Loucy (cell line): Measurements from ENCODE around the gene CPZ.
"Not testable (repeated sequence)": the region's sequence is repeated elsewhere in the genome, so short reads cannot be mapped to it uniquely, and the experiment has no call there.

ENCODE experiments used
- EZH2phosphoT487 ChIP-seq: fragments of 200-600 bp; IDR thresholded peaks from 2 replicates; pipeline ENCODE4 v1.6.1; 2018; ENCODE audit warnings: antibody characterized with exemption, mild to moderate bottlenecking, moderate library complexity, borderline replicate concordance
- TF ChIP-seq, protein P1 (sequence below): fragments of 200-600 bp; sonication (generic); conservative IDR thresholded peaks from 2 replicates; pipeline ENCODE4 v1.5.1; 2014; ENCODE audit warnings: mild to moderate bottlenecking, antibody characterized with exemption, low read length

DNA sequence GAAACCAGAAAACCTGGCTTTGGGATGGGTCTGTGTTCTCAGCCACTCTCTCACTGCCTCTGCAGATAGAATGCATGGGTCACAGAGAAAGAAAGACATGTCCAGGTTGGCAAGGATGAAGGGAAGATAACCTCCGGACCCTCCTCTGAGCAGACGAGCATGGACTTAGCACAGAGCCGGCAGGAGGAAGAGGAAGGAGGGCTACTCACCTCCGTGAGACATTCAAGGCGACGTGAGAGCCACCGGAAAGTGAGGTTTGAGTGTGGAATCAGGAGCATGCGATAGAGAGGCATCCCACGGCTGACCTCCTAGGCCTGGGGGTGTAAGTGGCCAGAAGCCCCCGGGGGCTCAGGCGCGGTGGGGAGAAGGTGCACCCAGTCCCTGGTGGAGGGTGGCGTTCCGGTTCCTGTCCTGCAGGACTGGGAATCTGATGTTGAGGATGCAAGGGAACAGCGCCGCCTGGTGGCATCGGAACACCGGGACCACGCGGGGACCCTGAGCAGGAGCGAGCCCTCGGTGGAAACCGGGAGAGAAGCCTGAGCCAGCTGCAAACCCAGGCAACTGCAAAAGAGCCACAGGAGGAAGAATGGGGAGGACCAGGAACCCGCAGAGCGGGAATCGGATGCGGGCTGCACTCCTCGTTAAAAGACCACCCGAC lies 43.5 kb downstream of the CPZ start:
- TF ChIP-seq, protein P1, sequence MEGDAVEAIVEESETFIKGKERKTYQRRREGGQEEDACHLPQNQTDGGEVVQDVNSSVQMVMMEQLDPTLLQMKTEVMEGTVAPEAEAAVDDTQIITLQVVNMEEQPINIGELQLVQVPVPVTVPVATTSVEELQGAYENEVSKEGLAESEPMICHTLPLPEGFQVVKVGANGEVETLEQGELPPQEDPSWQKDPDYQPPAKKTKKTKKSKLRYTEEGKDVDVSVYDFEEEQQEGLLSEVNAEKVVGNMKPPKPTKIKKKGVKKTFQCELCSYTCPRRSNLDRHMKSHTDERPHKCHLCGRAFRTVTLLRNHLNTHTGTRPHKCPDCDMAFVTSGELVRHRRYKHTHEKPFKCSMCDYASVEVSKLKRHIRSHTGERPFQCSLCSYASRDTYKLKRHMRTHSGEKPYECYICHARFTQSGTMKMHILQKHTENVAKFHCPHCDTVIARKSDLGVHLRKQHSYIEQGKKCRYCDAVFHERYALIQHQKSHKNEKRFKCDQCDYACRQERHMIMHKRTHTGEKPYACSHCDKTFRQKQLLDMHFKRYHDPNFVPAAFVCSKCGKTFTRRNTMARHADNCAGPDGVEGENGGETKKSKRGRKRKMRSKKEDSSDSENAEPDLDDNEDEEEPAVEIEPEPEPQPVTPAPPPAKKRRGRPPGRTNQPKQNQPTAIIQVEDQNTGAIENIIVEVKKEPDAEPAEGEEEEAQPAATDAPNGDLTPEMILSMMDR, result not testable (repeated sequence)
- TF ChIP-seq EZH2phosphoT487, result not testable (repeated sequence)
